Cardiac fibroblast (primary cell): ENCODE measurements around the gene CSNK1G3.

Source experiments
- DNase-seq, 2 donors: peaks; one replicate each; pipeline versions ENCODE4 v3.0.0 to v3.0.0-alpha.2; 2010; ENCODE audit warnings: low read depth in 2 of 2
- H3K4me3 ChIP-seq, 2 donors: replicated peaks in 1 of 2; 1 replicate in 1 of 2; 2 replicates in 1 of 2; pipeline ENCODE4 v1.5.1; 2011; ENCODE audit warnings: low read depth in 2 of 2, low read length in 2 of 2, mild to moderate bottlenecking in 2 of 2, moderate library complexity in 1 of 2
- TF ChIP-seq, protein P1 (sequence below): IDR thresholded peaks from one replicate; pipeline ENCODE4 v1.5.1; 2011; ENCODE audit warnings: low read depth, mild to moderate bottlenecking, low read length, inconsistent platforms

The CSNK1G3 gene

GRCh38 chr5:123512611-123513461 is 859 bp downstream of the CSNK1G3 start:
- H3K4me3 ChIP-seq = peak overlapping the region; percentile 79 to 89
- DNase-seq = peak; percentile 35 to 44
- TF ChIP-seq, protein P1, sequence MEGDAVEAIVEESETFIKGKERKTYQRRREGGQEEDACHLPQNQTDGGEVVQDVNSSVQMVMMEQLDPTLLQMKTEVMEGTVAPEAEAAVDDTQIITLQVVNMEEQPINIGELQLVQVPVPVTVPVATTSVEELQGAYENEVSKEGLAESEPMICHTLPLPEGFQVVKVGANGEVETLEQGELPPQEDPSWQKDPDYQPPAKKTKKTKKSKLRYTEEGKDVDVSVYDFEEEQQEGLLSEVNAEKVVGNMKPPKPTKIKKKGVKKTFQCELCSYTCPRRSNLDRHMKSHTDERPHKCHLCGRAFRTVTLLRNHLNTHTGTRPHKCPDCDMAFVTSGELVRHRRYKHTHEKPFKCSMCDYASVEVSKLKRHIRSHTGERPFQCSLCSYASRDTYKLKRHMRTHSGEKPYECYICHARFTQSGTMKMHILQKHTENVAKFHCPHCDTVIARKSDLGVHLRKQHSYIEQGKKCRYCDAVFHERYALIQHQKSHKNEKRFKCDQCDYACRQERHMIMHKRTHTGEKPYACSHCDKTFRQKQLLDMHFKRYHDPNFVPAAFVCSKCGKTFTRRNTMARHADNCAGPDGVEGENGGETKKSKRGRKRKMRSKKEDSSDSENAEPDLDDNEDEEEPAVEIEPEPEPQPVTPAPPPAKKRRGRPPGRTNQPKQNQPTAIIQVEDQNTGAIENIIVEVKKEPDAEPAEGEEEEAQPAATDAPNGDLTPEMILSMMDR = no peak

- TF ChIP-seq, protein P1 = no peak
- no peak for DNase-seq
- no peak overlapping the region for H3K4me3 ChIP-seq
These were observed 2.8 kb downstream of the CSNK1G3 start for GRCh38 chr5:123514615-123515355.

DNA sequence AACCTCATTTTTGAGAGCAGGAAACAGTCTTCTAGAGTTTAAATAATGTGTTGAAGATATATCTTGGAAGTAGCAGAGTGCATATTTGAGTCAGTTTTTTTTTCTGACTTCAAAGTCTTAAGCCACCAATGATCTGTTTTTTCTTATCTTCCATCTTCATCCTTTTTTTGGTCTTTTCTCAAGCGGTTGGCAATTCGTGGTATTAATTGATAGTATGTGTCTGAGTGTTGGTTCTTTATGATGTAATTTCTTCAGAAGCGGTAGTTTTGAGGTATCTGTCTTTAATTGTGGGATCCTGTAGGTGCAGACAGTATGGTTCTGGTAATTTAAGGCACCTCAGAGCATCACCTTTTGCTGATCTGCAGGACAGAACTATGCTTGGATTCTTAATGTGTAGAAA is 3.9 kb downstream of the CSNK1G3 start:
- H3K4me3 ChIP-seq = no peak overlapping the region
- DNase-seq = no peak

GRCh38 chr5:123517476-123517875 is 5.5 kb downstream of the CSNK1G3 start:
- no peak for DNase-seq
- H3K4me3 ChIP-seq = no peak overlapping the region
- TF ChIP-seq, protein P1 = no peak

More for the DNA sequence above, 3.9 kb downstream of the CSNK1G3 start:
- TF ChIP-seq, protein P1 = no peak

GRCh38 chr5:123518111-123518510 is 6.1 kb downstream of the CSNK1G3 start:
- TF ChIP-seq, protein P1 = no peak

GRCh38 chr5:123520677-123521247 is 8.8 kb downstream of the CSNK1G3 start:
- DNase-seq = no peak
- TF ChIP-seq, protein P1 = no peak
- no peak overlapping the region for H3K4me3 ChIP-seq

More at GRCh38 chr5:123518111-123518510, 6.1 kb downstream of the CSNK1G3 start:
- DNase-seq = no peak
- H3K4me3 ChIP-seq = no peak overlapping the region
